ENCODE results near the gene DCUN1D5. TPM values are rescaled to one million over a fixed set of nuclear protein-coding genes. Genes with fewer than 3 reads are reported as not detected.

DCUN1D5 gene
- total RNA-seq, 1 donor from 2014 or later: 83.5 TPM

DNA sequence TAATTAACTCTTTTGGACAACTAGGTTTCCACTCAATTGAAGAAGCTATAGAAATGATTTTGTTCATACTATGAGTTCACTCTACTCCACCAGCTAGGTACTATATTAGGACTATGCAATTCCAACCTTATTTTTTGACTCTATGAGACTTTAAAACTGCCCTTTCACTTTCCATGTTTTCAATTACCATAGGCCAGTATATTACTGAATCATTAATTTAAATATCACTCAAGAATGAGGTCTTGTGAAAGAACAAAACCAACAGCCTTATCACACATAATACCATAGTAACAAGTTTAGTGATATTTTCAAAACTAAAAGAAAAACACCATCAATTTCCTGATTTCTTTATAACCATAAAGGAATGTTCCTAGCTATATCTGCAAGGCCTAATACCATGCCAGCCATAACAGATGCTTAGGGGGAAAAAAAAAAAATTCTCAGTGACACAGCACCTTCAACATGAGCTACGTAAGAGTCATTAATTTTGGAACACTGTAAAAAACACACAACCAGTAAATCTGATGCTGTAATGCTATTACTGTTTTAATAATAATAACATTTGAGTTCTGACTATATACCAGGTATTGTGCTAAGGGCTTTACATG, 6.1 kb downstream of the DCUN1D5 start:
- TF ChIP-seq, protein P1, sequence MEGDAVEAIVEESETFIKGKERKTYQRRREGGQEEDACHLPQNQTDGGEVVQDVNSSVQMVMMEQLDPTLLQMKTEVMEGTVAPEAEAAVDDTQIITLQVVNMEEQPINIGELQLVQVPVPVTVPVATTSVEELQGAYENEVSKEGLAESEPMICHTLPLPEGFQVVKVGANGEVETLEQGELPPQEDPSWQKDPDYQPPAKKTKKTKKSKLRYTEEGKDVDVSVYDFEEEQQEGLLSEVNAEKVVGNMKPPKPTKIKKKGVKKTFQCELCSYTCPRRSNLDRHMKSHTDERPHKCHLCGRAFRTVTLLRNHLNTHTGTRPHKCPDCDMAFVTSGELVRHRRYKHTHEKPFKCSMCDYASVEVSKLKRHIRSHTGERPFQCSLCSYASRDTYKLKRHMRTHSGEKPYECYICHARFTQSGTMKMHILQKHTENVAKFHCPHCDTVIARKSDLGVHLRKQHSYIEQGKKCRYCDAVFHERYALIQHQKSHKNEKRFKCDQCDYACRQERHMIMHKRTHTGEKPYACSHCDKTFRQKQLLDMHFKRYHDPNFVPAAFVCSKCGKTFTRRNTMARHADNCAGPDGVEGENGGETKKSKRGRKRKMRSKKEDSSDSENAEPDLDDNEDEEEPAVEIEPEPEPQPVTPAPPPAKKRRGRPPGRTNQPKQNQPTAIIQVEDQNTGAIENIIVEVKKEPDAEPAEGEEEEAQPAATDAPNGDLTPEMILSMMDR (IDR thresholded peaks at IDR 0.05; ENCODE audit: insufficient read depth, low read length, poor library complexity, severe bottlenecking): no peak
- Histone ChIP-seq H3K27me3 (ENCODE audit: control insufficient read depth, insufficient read depth, low read length) (no peaks in the 10 kb centered on the region), H3K4me3 (ENCODE audit: low read depth, low read length) (no peak overlapping the region), H3K36me3 (ENCODE audit: control insufficient read depth, insufficient read depth, low read length) (peaks cover 2% of the 10 kb centered on the region)
- DNase-seq (ENCODE audit: low read depth): no peak

DNA sequence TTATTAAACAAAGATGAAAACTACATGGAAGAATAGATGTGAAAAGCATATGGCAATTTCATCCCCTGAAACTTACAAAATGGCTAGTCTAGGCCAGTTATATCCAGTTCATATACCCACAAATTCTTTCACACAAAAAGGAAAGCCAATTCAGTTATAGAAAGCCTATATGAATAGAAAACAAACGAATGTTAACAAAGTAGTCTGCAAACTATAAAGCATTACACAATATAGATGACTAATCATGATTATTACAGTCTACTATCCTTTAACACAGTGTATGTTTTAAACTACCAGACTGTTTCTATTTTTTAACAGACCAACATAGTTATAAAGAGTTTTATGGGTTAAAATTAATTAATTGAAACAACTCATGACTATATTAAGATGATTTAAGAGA, 12.1 kb downstream of the DCUN1D5 start:
- Histone ChIP-seq H3K27me3 (ENCODE audit: control insufficient read depth, insufficient read depth, low read length) (no peaks in the 10 kb centered on the region), H3K36me3 (ENCODE audit: control insufficient read depth, insufficient read depth, low read length) (no peaks in the 10 kb centered on the region), H3K4me3 (ENCODE audit: low read depth, low read length) (no peak overlapping the region)
- no peak for DNase-seq (ENCODE audit: low read depth)
- TF ChIP-seq, protein P1 (IDR thresholded peaks at IDR 0.05; ENCODE audit: insufficient read depth, low read length, poor library complexity, severe bottlenecking): no peak

DNA sequence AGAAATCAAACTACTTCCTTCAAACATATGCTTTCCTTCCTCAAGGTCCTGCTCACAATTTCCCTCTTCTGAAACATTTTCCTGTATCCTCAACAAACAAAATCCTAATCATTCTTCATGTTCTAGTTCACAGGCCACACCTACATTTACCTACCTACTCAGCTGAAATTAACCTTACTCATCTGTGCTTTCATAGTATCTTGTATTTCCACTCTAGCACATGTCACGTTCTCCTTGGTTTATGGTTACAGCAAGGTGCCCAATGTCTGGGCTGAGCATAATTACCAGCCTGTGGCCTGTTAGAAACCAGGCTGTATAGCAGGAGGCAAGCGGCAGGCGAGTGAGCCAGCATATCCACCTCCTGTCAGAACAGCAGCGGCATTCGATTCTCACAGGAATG, 13.2 kb downstream of the DCUN1D5 start:
- H3K36me3 ChIP-seq (ENCODE audit: control insufficient read depth, insufficient read depth, low read length): no peaks in the 10 kb centered on the region
- no peaks in the 10 kb centered on the region for H3K27me3 ChIP-seq (ENCODE audit: control insufficient read depth, insufficient read depth, low read length)
- TF ChIP-seq, protein P1 (IDR thresholded peaks at IDR 0.05; ENCODE audit: insufficient read depth, low read length, poor library complexity, severe bottlenecking): no peak
- DNase-seq (ENCODE audit: low read depth): no peak
- H3K4me3 ChIP-seq (ENCODE audit: low read depth, low read length): no peak overlapping the region

DNA sequence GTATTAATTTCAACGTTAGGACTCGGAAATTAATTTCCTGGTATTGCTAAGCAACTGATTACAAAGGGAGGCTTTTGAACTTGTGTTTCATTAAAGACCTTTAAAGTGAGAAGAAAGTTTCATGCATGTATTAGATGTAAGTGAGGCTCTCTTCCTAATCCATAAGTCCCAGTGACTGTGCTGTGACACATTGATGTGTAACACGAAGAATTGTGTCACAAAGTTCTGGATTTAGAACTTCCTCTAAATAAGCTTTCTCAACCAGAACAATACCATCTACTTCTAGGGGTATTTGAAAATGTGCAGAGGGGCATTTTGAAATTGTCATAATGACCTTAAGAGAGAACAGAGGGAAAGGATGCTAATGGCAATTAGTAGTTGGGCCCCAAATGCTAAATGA, 14.4 kb downstream of the DCUN1D5 start:
- H3K36me3 ChIP-seq (ENCODE audit: control insufficient read depth, insufficient read depth, low read length): no peaks in the 10 kb centered on the region
- no peaks in the 10 kb centered on the region for H3K27me3 ChIP-seq (ENCODE audit: control insufficient read depth, insufficient read depth, low read length)
- TF ChIP-seq, protein P1 (IDR thresholded peaks at IDR 0.05; ENCODE audit: insufficient read depth, low read length, poor library complexity, severe bottlenecking): no peak
- no peak overlapping the region for H3K4me3 ChIP-seq (ENCODE audit: low read depth, low read length)
- DNase-seq (ENCODE audit: low read depth): no peak

DNA sequence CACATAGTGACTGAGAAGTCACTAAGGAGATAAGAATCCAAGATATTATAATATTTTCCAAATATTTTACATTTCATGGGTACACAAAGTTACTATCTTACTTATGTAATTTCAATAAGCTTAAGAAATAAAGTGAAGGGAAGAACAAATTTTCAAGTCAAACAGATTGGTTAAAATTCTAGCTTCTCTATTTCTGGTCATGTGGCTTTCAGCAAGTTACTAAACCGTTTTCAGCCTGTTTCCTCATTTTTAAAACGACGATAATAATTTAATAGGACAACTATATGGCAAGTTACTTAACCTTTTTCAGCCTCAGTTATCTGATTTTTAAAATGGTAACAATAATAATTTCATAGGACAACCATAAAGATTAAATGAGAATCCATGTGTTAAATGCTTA, 15.6 kb downstream of the DCUN1D5 start:
- Histone ChIP-seq H3K36me3 (ENCODE audit: control insufficient read depth, insufficient read depth, low read length) (no peaks in the 10 kb centered on the region), H3K4me3 (ENCODE audit: low read depth, low read length) (no peak overlapping the region), H3K27me3 (ENCODE audit: control insufficient read depth, insufficient read depth, low read length) (no peaks in the 10 kb centered on the region)
- TF ChIP-seq, protein P1 (IDR thresholded peaks at IDR 0.05; ENCODE audit: insufficient read depth, low read length, poor library complexity, severe bottlenecking): no peak
- no peak for DNase-seq (ENCODE audit: low read depth)

DNA sequence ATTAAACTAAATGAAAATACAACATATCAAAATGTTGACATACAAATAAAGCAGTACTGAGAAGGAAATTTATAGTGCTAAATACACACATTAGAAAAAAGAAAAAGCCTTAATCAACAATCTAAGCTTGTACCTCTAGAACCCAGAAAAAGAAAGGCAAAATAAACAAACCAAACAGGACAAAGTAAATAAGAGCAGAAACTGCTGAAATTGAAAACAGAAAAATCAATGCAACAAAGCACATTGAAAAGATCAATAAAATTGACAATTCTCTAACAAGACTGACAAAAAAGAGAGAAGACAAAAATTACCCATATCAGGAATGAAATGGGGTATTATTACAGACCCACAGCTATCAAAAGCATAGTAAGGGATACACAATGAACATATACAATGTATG, 21.0 kb downstream of the DCUN1D5 start:
- Histone ChIP-seq H3K36me3 (ENCODE audit: control insufficient read depth, insufficient read depth, low read length) (no peaks in the 10 kb centered on the region), H3K27me3 (ENCODE audit: control insufficient read depth, insufficient read depth, low read length) (no peaks in the 10 kb centered on the region), H3K4me3 (ENCODE audit: low read depth, low read length) (no peak overlapping the region)
- no peak for DNase-seq (ENCODE audit: low read depth)
- TF ChIP-seq, protein P1 (IDR thresholded peaks at IDR 0.05; ENCODE audit: insufficient read depth, low read length, poor library complexity, severe bottlenecking): no peak

All from kidney epithelial cell (primary cell).